Spinal cord (tissue), 10 donors: ENCODE measurements around the gene PIGC. TPM values are rescaled to one million over a fixed set of nuclear protein-coding genes. Genes with fewer than 3 reads are reported as not detected.

Source experiments
- DNase-seq, 6 donors: peaks; one replicate each; pipeline versions ENCODE4 v3.0.0 to v3.0.0-alpha.2; 2013 to 2015; ENCODE audit warnings: low spot score in 6 of 6, low read depth in 4 of 6
- H3K27ac ChIP-seq: one replicate; pipeline ENCODE4 v1.5.1; 2013; ENCODE audit warnings: low read depth, low read length, control low read depth
- H3K27me3 ChIP-seq: one replicate; pipeline ENCODE4 v1.6.1; 2013; ENCODE audit warnings: low read length; ENCODE audit not compliant: control insufficient read depth, insufficient read depth
- H3K36me3 ChIP-seq: one replicate; pipeline ENCODE4 v1.6.1; 2013; ENCODE audit warnings: low read length; ENCODE audit not compliant: control insufficient read depth, insufficient read depth
- H3K4me1 ChIP-seq: one replicate; pipeline ENCODE4 v1.6.1; 2013; ENCODE audit warnings: low read length; ENCODE audit not compliant: control insufficient read depth, insufficient read depth
- H3K4me3 ChIP-seq: one replicate; pipeline ENCODE4 v1.5.1; 2013; ENCODE audit warnings: low read depth, low read length, control low read depth
- H3K9me3 ChIP-seq: one replicate; pipeline ENCODE4 v1.6.1; 2013; ENCODE audit warnings: low read length; ENCODE audit not compliant: control insufficient read depth, insufficient read depth
- WGBS: methylation state at CpG from one replicate; pipeline ENCODE4 v1.1.5; 2013; ENCODE audit warnings: missing lambda C conversion rate; ENCODE audit not compliant: insufficient coverage; 5-methylcytosine and 5-hydroxymethylcytosine counted together
- polyA plus RNA-seq, 2 donors: library from polyadenylated mRNA; unstranded; fragments of 120-200 nt; gene quantifications; one replicate each; pipeline ENCODE4 v1.2.1, GENCODE V29; 2013; ENCODE audit not compliant: insufficient read length in 2 of 2
- total RNA-seq, 2 donors: library from RNA; depleted of rRNA in 1 of 2; stranded (reverse); fragments of 120-200 nt in 1 of 2; fragments of >200 nt in 1 of 2; gene quantifications; one replicate each; pipeline versions ENCODE4 v1.2.3 to v1.2.4, GENCODE V29; 2013 to 2014
- donor health status: healthy.

The PIGC gene
- total and polyA plus RNA-seq, 4 donors = 32.8 to 43.6 (median 37.1) TPM

- H3K36me3 ChIP-seq = no peaks in the 10 kb centered on the region
- H3K27me3 ChIP-seq = no peaks in the 10 kb centered on the region
- no peak overlapping the region for H3K27ac ChIP-seq
- H3K9me3 ChIP-seq = no peaks in the 10 kb centered on the region
- no peak for DNase-seq
- no peak overlapping the region for H3K4me3 ChIP-seq
- 100% methylated on average over 1 of the region's 2 CpGs for WGBS
- H3K4me1 ChIP-seq = peaks cover 4% of the 10 kb centered on the region
These were observed 20.5 kb downstream of the PIGC start for GRCh38 chr1:172423336-172423735.

DNA sequence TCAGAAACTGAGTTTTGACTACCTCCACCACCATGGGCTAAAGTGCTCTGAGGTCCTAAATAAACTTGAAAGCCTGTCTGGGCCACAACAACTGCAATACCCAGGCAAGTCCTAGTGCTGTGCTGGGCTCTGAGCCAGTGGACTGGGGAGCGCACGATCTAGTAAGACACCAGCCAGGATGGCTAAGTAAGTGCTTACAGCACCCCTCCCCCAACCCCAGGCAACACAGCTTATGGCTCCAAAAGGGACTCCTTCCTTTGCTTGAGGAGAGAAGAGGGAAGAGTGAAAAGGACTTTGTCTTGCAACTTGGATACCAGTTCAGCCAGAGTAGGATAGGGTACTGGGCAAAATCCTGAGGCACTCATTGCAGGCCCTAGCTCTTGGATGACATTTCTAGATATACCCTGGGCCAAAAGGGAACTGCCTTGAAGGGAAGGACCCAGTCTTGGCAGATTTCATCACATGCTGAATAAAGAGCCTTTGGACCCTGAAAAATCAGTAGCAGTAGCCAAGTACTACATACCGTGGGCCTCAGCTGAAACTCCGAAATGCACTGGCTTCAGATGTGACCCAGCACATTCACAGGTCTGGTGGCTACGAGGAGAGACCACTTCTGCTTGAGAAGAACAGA, 21.8 kb downstream of the PIGC start:
- Histone ChIP-seq H3K9me3 (no peaks in the 10 kb centered on the region), H3K4me3 (no peak overlapping the region), H3K27ac (no peak overlapping the region), H3K27me3 (no peaks in the 10 kb centered on the region), H3K4me1 (peaks cover 4% of the 10 kb centered on the region), H3K36me3 (no peaks in the 10 kb centered on the region)
- DNase-seq = peak in 1 of 6 donors; percentile 33
- 72% methylated on average over 5 of the region's 5 CpGs for WGBS

DNA sequence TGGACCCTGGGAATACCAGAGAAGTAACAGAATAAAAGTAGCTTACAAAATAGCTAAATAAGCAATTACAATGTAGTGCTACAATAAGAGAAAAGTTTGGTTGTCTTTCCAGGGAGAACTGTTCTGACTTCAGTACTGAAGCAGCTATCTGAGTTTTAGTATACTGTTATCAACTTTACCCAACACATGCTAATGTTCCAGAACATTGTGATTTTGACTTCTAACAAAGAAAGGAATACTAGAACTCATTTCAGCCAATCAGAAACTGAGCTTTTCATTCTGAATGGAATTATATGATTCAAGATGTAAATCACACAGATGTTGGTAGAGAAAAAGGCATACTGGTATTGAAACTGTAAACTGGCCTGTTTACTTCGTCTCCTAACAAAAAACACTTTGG, 23.5 kb downstream of the PIGC start, which contains the start of gene C1orf105:
Gene C1orf105 (plus strand): TSS at position 301 of the 400 bp plus-strand sequence. CDS start 201 bp downstream, outside the sequence.
- DNase-seq = no peak
- H3K27ac ChIP-seq = no peak within 1 kb of the TSS
- WGBS = no CpG with 5 or more reads among the region's 1 CpG
- peaks cover 4% of the 10 kb centered on the region for H3K4me1 ChIP-seq
- H3K36me3 ChIP-seq = no peaks in the 10 kb centered on the region
- H3K27me3 ChIP-seq = no peaks in the 10 kb centered on the region
- no peaks in the 10 kb centered on the region for H3K9me3 ChIP-seq
- no peak within 1 kb of the TSS for H3K4me3 ChIP-seq

GRCh38 chr1:172417557-172417956, 26.3 kb downstream of the PIGC start:
- H3K27ac ChIP-seq = no peak overlapping the region
- no peaks in the 10 kb centered on the region for H3K9me3 ChIP-seq
- H3K36me3 ChIP-seq = peaks cover 2% of the 10 kb centered on the region
- no peak for DNase-seq
- H3K4me3 ChIP-seq = no peak overlapping the region
- no peaks in the 10 kb centered on the region for H3K27me3 ChIP-seq
- WGBS = no CpG with 5 or more reads among the region's 1 CpG
- peaks cover 4% of the 10 kb centered on the region for H3K4me1 ChIP-seq

DNA sequence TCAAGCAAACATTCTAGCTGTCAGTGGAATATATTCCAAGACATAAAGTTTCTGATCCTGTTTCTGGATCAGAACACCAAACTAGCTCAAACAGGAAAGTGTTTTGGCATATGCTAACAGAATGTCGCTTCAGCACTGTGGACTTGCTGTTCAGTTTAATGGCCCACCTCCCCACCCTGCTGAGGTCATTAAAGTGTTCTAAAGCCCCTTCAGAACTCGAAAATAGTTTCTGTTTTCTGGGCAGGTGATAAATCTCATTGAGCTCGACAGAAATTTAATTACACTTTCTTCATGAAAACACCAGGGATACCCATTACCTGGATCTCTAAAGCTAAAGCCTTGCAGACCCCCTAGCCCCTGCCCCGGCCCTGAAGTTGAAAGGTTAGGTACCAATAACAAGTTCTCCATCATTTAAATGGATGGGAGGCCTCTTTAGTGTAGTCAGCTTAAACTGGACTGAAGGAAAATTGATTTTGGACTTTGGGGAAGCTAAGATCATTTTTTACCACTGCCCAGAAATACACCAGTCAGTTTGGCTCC, 27.3 kb downstream of the PIGC start:
- H3K36me3 ChIP-seq = peaks cover 2% of the 10 kb centered on the region
- DNase-seq = no peak
- 35% methylated on average over 2 of the region's 4 CpGs for WGBS
- H3K27ac ChIP-seq = no peak overlapping the region
- H3K4me1 ChIP-seq = no peaks in the 10 kb centered on the region
- H3K27me3 ChIP-seq = no peaks in the 10 kb centered on the region
- H3K9me3 ChIP-seq = no peaks in the 10 kb centered on the region
- H3K4me3 ChIP-seq = no peak overlapping the region

DNA sequence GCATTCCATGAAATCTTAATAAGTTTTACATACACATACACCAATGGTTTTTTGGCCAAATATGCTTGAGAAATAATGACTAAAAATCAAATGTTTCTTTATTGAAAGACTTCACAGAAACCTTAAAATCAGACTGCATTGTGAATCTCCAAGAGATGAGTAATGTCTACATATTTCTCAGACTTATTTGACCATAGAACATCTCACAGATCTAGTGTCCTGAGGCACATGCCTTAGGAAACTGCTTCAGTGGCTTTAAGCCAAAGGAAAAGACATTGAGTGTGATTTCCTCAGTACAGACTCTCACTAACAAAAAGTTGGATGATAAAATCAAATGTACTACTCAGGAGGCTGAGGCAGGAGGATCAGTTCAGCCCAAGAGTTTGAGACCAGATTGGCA, 29.5 kb downstream of the PIGC start:
- Histone ChIP-seq H3K9me3 (no peaks in the 10 kb centered on the region), H3K27ac (no peak overlapping the region), H3K36me3 (peaks cover 2% of the 10 kb centered on the region)

GRCh38 chr1:172411791-172412338, 32.0 kb downstream of the PIGC start:
- H3K4me3 ChIP-seq = no peak overlapping the region
- H3K27me3 ChIP-seq = no peaks in the 10 kb centered on the region
- no peaks in the 10 kb centered on the region for H3K9me3 ChIP-seq
- H3K27ac ChIP-seq = no peak overlapping the region
- no CpG with 5 or more reads among the region's 2 CpGs for WGBS
- peaks cover 2% of the 10 kb centered on the region for H3K36me3 ChIP-seq
- no peak for DNase-seq
- H3K4me1 ChIP-seq = no peaks in the 10 kb centered on the region

More for the DNA sequence above, 29.5 kb downstream of the PIGC start:
- Histone ChIP-seq H3K4me3 (no peak overlapping the region), H3K27me3 (no peaks in the 10 kb centered on the region), H3K4me1 (no peaks in the 10 kb centered on the region)
- no peak for DNase-seq

DNA sequence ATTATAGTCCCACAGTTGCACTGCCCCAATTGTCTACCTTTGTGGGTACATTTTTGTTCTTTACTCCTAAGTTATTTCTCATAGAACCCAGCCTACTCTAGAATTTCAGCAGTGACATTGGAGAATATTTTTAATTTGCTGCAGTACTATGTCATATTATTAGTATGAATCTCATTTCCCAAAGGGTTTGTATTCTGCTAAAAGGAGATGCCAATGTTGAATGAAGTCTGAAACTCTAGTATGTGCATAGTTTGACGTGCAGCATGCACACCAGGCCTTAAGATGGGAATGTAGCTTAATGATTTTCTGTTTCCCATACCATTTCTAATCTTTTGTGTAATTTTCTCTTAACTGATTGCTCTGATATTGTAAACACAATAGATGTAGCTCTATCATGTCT, 33.8 kb downstream of the PIGC start:
- H3K27me3 ChIP-seq = no peaks in the 10 kb centered on the region
- no CpG with 5 or more reads among the region's 1 CpG for WGBS
- no peak for DNase-seq
- H3K4me3 ChIP-seq = no peak overlapping the region
- no peaks in the 10 kb centered on the region for H3K9me3 ChIP-seq
- no peak overlapping the region for H3K27ac ChIP-seq
- no peaks in the 10 kb centered on the region for H3K4me1 ChIP-seq
- peaks cover 2% of the 10 kb centered on the region for H3K36me3 ChIP-seq

DNA sequence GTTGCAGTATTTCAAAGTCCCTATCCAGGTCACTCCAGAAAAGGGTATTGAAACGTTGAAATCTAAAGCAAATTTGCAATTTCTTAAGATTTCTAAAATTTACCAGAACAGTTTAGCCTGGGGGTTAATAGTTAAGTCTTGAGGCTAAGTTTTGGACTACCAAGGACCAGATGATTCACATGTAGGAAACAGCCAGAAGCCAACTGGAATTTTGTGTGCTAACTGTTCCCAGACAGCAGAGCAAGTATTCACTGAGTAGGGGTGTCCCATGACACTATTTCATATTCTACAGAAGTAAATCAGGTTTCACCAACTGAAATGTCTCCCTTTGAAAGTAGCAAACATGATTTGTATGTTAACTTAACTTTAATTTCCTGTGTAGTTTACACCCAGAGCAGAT, 34.9 kb downstream of the PIGC start:
- Histone ChIP-seq H3K27ac (no peak overlapping the region), H3K9me3 (no peaks in the 10 kb centered on the region), H3K4me1 (no peaks in the 10 kb centered on the region), H3K36me3 (peaks cover 2% of the 10 kb centered on the region), H3K27me3 (no peaks in the 10 kb centered on the region), H3K4me3 (no peak overlapping the region)
- no CpG with 5 or more reads among the region's 1 CpG for WGBS
- DNase-seq = no peak

GRCh38 chr1:172406968-172407367, 36.9 kb downstream of the PIGC start:
- Histone ChIP-seq H3K4me1 (no peaks in the 10 kb centered on the region), H3K27ac (no peak overlapping the region), H3K27me3 (no peaks in the 10 kb centered on the region), H3K9me3 (no peaks in the 10 kb centered on the region), H3K4me3 (no peak overlapping the region), H3K36me3 (no peaks in the 10 kb centered on the region)
- WGBS = no CpG with 5 or more reads among the region's 1 CpG
- no peak for DNase-seq
